GM12872 (cell line): ENCODE data around the gene PBRM1.

Experiments
- CTCF ChIP-seq: IDR thresholded peaks from 3 replicates; pipeline ENCODE4 v1.5.1; 2011; ENCODE audit warnings: low read depth, mild to moderate bottlenecking, low read length, moderate library complexity; ENCODE audit not compliant: insufficient read depth

Gene PBRM1

GRCh38 chr3:52650439-52650838 is 35.3 kb downstream of the PBRM1 start:
- no peak for TF ChIP-seq CTCF

GRCh38 chr3:52649461-52650210 is 36.1 kb downstream of the PBRM1 start:
- no peak for TF ChIP-seq CTCF

- TF ChIP-seq CTCF = no peak
These were observed 40.2 kb downstream of the PBRM1 start for GRCh38 chr3:52645549-52645948.

- no peak for TF ChIP-seq CTCF
These were observed 49.0 kb downstream of the PBRM1 start for GRCh38 chr3:52636673-52637072.

- no peak for TF ChIP-seq CTCF
These were observed 51.9 kb downstream of the PBRM1 start for GRCh38 chr3:52633786-52634185.

GRCh38 chr3:52625041-52625440 is 60.7 kb downstream of the PBRM1 start:
- TF ChIP-seq CTCF = no peak

- TF ChIP-seq CTCF = no peak
These were observed 62.4 kb downstream of the PBRM1 start for GRCh38 chr3:52623234-52623792.
